Activated T-cell treated with anti-CD3 and anti-CD28 coated beads for 4 hours (primary cell): ENCODE measurements around the gene POU3F1.

Experiments used
- DNase-seq: peaks from one replicate; pipeline ENCODE4 v3.0.0-alpha.2; 2020

POU3F1 gene

DNA sequence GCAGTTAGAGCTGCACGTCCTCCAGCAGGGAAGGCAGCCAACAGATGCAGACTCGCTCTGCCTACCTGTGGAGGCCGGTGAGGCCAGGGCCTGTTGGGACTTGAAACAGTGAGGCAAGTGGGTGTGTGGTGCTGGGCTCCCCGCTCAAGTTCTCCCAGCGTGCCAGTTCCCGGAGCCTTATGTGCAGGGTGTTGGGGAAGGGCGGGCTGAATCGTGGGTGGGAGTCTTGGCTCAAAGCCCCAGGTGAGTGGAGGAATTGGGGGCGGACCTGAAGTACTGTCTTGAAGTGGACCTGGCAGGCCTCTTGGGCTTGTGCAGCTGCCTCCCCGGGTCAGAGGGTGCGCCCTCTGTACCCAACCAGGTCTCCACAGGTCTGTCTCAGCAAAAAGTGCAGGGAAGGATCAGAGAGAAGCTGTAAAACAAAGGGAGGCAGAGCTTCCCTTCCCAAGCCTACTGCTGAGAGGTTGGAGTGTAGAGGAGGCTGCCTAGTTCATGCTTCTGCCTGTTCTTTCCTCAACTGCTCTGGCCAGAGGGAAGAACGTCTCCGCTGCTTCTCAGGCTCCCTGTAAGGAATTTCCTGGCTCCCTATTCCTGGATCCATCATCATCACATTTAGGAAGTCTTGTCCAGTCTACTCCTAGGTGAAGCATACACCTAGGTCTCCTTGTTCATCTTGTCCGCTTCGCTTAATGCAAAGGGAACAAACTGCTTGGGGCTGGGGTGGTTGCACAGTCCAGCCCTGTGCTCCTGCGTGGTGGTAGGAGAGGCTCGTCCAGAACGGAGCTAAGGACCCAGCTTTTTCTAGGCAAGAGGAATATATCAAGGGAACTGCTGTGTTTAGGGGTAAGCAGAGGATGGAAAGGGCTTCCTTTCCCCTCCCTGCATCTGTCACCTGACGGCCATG is 19.1 kb downstream of the POU3F1 start:
- no peak for DNase-seq

DNA sequence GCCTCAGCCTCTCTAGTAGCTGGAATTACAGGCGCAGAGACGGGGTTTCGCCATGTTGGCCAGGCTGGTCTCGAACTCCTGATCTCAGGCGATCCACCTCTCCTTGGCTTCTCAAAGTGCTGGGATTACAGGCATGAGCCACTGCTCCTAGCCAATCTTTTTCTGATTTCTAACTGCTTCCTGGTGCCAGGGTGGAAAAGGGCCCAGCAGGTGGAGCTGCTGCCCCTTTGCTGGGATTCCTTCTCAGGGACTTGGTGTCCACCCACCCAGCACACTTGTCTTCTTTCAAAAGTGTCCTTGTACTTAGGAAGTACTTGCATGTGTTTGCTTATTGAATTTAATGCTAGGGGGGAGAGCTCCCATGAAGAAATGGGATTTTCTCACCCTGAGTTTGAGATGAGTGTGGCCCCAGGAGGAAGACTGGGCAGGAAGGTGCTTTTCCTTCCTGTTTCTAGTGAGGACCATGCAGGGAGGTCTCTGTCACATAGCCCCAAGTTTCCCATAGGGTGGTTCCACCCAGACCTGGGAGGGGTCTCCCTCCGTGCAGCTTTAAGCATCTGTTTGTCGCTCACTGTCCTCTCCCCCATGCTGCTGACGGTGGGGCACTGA is 19.9 kb downstream of the POU3F1 start:
- no peak for DNase-seq

DNA sequence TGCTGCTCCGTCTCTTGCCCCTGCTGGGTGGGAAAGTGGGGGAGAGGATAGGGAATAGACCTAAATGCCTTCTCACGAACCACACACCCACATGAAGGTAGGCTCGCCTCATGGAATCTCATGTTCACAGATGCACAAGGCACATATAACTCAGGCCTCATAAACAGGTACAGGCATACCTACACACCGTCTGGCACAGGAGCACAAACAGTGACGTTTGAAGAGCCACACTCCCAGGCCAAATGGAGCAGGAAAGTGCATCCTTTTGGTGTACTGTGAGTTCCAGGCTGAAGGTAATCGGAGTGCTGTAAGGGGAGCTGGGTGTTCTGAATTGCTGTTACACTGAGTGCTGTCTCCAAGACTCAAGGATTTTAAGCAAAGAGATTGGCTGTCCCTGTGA is 20.9 kb downstream of the POU3F1 start:
- no peak for DNase-seq

DNA sequence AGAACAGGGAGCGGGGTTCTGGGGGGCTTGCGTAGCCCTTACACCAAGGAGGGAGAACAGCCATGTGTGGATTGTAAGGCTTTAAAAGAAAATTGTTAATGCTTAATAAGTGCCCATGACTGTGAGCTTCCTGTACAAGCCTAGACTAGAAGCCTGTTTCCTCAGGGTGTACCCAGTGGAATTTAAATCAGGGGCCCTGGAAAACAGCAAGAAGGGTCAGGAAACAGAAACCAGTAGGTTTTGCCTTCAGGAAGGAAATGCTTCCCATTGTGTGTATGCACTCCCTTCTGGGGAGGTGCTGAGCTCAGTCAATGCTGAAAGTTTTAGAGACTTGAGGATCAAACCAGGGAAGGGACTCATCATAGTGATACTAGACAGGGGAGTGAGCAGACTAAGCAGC is 21.4 kb downstream of the POU3F1 start:
- DNase-seq: no peak

DNA sequence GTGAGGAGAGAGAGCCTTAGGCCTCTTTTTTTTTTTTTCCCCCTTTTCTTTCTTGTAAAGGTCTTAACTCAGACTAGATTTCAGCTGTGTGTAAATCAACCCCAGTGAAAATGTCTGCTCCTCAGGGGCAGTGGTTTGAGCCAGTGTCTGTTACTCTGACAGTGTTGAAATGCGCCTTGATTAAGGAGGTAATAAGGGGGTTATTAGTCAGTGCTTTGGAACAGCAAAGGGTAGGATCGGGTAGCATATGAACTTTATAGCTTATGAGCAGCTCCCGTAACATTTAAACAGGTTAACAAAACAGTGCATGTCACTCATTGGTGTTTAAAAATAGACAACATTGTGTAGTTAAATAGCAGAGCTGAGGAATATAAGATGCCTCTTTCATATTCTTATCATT is 23.8 kb downstream of the POU3F1 start:
- DNase-seq: no peak

DNA sequence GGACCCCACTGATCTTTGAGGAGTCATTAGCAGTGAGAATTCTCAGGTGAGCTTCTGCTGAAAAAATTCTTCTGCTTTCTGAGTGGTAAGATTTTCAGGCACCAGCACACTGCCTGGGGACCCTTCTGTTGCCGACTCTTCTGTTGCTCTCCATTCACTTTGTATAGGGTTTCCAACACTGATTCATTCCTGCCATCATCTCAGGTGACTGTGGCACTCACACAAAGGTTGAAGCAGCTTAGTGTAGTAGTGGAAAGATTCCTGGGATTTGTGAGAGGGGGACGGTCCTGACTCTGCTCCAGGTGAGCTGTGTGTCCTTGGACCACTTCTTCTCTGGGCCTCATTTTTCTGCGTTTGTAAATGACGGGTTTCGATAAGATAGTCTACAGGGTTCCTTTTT is 24.6 kb downstream of the POU3F1 start:
- DNase-seq: no peak

DNA sequence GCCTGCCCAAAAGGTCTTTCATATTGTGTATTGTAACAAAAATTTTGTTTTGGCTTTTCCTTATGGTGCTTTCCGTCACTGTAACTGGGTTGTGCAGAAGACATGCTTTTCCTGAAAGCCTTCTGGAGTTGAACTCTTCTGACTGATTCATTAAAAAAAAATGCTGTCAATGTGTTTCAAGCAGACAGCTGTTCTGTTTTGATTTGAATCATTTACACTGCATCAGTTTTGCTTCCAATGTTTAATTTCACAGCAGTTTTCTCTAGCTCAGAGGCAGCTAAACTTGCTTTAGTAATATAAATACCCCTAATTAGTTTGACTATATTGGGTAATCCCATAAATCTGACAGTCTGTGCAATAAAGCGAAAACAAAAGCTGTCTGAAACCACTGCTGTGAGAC is 26.2 kb downstream of the POU3F1 start:
- DNase-seq: no peak

DNA sequence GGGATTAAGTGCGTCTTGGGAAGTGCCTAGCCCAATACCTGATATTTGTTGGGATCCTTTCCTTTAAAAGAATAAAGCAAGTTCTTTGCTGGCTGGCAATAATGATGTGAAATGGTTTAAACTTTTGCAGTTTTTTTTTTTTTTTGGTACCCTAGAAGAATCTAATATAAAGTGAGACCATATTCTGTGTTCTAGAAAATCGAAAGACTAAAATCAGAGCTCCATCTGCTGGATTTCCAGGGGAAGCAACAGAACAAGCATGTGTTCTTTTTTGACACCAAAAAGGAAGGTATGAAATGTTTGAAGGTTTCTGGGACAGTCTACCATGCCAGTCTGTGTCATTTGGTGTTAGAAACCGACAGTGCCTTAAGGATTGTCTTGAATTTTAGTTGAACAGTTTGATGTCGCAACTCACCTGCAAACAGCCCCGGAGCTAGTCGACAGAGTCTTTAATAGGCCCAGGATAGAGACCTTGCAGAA is 27.7 kb downstream of the POU3F1 start:
- DNase-seq: no peak

DNA sequence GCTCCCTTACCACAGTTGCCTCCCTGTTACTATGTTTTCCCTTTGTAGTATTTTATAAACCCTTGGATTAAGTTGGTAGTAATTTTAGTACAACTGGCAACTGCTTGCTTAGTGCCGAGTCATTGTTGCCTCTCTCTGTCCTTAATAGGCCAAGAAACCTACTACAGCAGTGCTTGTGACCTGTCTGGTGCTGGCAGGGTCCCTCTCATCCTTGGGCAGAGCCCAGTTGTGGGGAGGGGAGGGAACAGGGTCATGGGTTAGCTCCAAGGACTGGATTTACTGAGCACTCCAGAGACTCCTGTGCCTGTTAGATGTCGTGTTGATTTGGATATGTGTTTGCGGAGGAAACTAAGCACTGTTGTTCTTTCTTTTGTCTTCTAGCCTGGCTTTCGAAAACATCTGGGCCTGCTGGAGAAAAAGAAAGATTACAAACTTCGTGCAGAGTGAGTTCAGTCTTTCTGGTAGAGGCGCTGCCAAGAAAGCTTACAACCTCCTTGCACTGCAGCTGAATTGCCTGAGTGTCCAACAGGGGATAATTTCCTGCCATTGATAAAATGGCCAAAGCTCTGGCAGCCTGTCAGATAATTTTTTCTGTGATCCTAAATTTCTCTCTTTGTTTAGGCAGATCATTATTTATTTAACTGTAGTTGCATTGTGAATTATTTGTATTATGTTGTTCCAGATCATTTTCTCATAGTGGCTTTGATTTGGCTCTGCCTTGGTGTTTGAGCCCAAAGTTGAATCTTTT is 30.4 kb downstream of the POU3F1 start:
- no peak for DNase-seq

DNA sequence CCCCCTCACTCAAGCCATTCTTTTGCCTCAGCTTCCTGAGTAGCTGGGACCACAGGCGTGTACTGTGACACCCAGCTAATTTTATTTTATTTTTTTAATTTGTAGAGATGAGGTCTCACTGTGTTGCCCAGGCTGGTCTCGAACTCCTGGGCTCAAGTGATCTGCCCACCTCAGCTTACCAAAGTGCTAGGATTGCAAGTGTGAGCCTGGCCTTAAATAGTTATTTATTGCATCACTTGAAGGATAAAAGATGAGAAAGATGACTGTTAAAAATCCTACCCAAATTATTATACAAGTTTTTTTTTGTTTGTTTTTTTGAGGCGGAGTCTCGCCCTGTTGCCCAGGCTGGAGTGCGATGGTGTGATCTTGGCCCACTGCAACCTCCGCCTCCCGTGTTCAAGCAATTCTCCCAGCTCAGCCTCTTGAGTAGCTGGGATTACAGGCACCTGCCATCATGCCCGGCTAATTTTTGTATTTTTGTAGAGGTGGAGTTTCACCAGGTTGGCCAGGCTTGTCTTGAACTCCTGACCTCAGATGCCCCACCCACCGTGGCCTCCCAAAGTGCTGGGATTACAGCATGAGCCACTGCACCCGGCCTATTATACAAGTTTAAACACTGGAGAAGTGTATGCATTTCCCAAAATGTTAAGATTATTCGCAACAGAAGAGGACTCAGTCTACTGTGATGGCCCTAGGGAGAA is 31.7 kb downstream of the POU3F1 start:
- DNase-seq: no peak

DNA sequence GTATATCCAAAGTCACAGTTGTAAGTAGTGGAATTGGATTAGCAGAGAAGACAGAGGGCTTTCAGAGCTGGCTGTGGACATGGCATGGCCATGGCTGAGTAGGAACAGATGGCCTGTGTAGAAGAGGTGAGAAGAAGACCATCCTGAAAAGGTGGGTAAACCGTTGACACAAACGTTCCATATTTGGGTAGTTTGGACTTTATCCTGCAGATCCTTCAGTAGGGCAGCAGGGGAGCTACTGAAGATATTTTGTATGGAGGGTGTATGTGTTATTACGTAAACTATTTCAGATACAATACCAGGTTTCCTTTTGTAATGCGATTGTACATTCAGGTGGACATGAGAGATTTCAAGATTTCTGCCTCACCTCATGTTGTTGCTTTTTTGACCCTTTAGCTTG is 32.4 kb downstream of the POU3F1 start:
- no peak for DNase-seq

DNA sequence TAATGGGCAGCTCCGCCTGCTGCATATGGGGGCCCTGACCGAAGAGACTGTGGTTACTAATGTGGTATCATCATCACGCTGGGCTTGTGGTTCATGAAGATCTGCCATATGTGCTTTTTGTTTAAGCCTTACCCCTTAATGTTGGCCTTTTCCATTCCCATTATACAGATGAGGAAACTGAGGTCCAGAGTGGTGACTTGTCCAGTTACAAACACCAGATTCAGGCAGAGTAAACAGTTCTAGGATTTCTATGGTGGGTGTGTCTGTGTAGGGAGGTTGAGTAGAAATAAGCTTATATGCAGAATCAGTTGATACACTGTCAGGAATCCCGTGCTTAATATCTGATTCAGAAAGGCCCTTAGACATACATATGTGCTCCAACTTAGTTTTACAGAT is 33.4 kb downstream of the POU3F1 start:
- no peak for DNase-seq

DNA sequence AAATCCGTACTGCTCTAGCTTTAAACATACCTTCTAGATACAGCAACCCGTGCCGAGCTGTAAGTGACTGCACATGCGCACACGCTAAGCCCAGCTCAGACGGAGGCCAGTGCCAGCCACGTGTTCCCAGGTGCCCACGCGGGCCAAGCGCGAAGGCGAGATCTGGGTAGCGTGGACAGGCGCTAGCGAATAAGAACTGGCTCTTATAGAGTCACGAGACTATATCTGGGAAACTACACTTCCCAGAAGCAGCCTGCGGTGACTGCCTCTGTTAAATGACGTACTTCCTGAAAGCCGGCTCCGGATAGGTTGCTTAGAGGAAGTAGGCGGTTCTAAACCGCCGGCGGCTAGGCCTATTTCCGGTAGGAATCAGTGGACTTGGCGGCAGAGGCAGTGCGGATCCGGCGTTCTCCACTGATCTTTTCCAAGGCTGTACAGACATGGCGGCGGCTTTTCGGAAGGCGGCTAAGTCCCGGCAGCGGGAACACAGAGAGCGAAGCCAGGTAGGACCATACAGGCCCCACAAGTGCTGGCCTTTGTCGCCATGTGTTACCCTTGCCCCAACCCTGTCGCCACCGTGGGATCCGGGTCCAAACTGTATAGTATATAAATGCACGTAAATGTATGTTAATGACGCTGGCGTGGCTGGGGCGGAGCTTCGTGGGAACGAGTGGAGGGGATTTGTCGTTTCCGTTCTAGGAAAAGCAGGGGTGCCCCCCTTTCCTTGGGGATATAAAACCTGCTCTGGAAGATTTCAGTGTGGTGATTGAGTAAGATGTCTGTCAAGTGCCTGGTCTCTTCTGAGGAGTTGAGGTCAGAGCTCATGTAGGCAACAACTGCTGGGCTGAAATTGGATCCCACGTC is 34.0 kb downstream of the POU3F1 start, which contains the start of gene UTP11:
TSS of gene UTP11 (plus strand) at position 372 of the 864 bp plus-strand sequence. CDS start at position 441, 69 bp downstream.
- DNase-seq: peak; percentile 81

DNA sequence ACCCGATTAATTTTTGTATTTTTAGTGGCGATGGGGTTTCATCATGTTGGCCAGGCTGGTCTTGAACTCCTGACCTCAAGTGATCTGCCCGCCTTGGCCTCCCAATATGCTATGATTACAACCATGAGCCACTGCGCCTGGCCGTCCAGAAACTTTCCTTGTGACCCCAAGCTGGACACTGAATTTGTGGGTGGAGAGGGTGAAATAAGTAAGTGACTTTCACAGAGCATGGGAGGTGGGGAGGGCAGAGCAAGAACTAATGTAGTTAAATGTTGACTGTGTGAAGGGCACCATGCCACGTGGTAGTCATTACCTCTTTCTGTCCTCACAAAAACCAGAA is 36.8 kb downstream of the POU3F1 start:
- no peak for DNase-seq

DNA sequence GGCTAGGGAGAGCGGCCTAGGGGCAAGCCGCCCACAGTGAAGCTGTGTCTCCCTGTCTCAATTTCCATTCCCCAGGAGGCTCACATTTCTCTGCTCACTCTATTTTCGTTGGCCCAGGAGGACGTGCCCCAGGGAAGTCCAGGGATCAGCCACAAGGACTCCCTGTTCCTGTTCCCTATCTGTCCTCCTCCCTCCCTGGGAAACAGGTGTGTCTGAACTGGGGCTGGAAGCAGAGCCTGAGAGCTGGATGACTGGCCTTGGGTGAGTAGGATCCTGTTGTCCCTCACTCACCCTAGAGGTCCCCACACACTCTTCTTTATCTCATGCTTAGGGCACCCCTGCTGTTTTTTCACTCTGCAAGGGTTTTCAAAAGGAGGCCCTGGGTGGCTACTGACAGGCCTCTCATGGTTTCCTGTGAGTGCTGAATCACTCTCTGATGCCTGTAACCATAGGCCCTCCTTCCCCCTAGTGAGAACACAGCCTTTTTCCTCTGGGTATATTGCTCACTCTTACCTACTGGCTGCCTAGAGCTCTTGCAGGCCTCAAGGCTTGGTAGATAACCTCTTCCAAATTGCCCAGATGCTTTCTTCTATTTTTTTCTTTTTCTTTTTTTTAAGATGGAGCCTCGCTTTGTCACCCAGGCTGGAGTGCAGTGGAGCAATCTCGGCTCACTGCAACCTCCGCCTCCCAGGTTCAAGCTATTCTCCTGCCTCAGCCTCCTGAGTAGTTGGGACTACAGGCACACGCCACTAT is 37.3 kb downstream of the POU3F1 start:
- no peak for DNase-seq

DNA sequence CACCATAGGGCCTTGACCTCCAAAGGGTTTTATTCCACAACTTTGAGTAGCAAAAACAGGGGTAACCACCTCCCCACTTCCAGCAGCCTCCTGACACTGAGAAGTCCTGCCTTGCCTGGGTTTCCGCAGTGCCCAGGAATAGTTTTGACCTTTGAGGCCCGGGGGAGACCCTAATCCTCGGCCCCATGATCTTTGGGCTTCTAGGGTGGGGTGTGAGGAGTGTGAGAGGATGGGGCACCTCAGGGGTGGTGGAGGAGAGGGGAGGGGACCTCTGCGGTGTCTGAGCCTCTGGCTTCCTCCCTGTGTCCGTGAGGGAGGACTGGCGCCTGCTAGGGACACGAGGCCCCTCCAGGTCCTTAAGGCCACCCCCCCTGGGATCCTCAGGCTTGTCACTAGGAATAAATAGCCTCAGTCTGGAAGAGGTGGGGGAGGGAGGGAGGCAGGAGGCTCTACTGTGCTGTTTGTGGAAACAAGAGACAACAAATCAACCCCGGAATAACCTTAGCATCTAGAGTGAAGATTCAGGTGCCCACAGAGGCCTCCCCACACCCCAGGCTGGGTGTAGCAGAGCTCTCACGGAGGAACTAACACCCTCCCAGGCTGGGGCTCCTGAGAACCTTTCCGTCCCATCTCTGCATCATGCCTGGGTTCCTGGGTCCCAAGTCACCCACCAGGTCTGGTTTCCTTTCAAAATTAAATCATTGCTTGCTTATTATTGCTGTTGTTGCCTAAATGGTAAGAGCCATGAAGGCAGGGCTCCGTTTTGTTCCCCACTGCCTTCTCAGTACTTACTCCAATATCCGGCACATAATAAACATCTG is 40.4 kb downstream of the POU3F1 start:
- no peak for DNase-seq

DNA sequence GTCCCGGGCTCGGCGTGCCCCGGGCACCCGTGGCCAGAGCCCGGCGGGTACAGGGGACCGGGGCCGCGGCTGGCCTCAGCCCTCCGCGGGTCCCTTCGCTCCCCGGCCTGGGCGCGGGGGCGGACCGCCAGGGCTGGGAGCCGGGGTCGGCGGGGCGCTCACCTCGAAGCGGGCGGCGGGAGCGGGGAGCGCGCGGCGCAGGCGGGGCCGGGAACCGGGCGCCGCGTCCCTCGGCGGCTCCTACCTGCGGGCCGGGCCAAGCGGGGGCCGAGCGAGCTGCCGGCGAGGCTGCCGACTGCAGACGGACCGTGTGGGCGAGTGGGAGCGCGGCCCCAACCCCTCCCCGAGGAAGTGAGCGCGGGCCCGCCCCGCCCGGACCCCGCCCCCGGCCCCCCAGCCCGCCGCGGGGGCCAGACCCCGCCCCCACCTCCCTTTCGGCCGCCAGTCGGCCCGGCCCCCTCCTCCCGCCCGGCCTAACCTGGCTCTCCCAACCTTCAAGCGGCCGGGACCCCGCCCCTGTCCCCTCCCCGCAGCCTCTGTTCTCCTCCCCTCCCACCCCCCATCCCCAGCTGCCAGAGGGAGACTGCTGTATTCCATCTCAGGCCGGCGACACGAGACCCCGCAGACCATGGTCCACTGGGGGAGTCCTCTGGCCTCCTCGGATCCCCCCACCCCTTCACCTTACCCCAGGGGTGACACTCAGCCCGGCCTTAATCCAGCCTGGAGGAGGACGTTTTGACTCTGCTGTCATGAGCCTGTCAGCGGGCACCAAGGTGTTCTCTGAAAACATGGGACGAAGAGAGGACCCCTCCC is 41.2 kb downstream of the POU3F1 start, which contains the start of gene FHL3:
TSS of gene FHL3 (minus strand) at position 320 of the 813 bp plus-strand sequence. CDS start 6,102 bp downstream, outside the sequence.
- no peak for DNase-seq

DNA sequence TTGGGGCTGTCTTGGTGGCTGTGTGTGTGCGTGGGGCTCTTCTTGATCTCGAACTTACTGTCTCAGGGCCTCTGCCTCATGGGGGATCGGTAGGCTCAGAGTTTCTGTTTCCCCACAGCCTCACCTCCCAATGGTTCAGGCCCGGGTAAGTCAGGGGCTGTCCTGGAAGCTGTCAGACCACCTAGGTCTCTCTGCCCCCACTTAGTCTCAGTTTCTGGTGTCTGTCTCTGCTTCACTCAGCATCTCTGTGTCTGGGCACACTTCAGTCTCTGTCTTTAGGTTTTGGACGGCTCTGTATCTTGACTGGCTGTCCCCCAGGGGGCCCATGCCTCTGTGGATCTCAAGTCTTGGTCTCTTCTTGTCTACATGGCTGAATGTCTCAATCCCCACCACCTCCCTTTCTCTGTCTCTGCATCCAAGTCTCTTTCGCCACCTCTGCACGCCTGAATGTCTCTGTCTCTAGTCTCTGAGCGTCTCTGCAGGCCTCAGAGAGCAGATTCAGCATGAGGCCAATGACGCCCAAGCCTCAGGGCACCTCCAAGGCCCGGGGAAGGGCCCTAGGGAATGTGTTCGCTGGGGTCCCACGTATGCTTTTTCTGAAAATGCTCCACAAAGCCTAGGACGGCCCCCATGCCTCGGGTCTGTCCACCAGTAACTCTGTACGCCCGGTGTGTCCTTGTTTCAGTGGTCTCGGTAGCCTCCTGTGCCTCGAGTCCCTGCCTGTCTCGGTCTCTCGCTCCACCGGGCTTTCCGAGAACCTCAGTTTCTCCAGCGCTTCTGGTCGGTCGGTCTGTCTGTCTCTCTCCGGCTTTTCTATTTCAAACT is 42.1 kb downstream of the POU3F1 start:
- DNase-seq: no peak
